Left colon (tissue), 2 donors: ENCODE data around the gene LSM14A. TPM values are rescaled to one million over a fixed set of nuclear protein-coding genes. Genes with fewer than 3 reads are reported as not detected.
"Not testable (repeated sequence)": the region's sequence is repeated elsewhere in the genome, so short reads cannot be mapped to it uniquely, and the experiment has no call there.

Source experiments
- ATAC-seq: fragments of 200-7000 bp; cut with Tn5 transposase; one replicate; pipeline ENCODE4 v1.9.1; 2020; ENCODE audit warnings: mild to moderate bottlenecking, moderate library complexity
- DNase-seq, 2 donors: peaks; one replicate each; pipeline ENCODE4 v3.0.0-alpha.2; 2020
- intact Hi-C, 2 donors: fragments of 100-400 bp; cut with DNase I in 1 of 2; cut with micrococcal nuclease in 1 of 2; formaldehyde crosslinking; loops; one replicate each; pipeline versions ENCODE4 v1.11.2 to v1.14.0; 2022; cut with DNase I, micrococcal nuclease
- total RNA-seq, 2 donors: library from RNA; stranded (reverse); fragmentation: NEBNext Ultra II Directional; extraction: Animal tissue kit (Norgen Biotek cat#: 25700); gene quantifications; one replicate each; pipeline ENCODE4 v1.2.1, GENCODE V29; 2021
- donor health status: DM: no; HTN: no; CAD: no.
- donor health status: DM: yes; HTN: yes; CAD: no.

Gene LSM14A
- total RNA-seq, 2 donors from 2014 or later: 78.2 to 79.0 TPM

DNA sequence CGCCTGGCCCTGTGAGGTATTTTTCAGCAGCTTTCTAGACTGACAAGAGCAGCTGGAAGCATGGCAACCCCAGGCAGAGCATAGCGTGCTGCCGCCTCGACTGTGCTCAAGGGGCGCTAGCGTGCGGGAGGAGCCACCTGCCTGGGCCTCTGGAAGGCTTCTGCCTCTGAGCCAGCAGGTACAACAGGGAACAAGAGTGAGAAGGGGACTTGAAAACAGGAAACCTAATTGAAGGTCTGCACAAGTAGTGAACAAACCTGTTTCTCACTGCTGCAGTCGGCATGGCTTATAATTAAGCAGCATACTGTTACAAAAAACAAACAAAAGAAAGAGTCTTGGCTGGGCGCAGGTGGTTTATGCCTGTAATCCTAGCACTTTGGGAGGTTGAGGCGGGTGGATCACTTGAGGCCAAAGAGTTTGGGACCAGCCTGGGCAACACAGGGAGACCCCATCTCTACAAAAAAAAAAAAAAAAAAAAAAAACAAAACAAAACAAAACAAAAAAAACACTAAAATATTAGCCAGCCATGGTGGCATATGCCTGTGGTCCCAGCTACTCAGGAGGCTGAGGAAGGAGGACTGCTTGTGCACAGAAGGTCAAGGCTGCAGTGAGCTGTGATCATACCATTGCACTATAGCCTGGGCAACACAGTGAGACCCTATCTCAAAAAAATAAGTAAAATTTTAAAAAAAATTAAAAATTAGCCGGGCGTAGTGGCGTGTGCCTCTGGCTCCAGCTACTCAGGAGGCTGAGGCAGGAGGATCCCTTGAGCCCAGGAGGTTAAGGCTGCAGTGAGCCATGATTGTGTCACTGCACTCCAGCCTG, 69.4 kb downstream of the LSM14A start:
- DNase-seq (peak; percentile 54 to 76), ATAC-seq (peak; percentile 93)
- intact Hi-C loops: no loop called here

DNA sequence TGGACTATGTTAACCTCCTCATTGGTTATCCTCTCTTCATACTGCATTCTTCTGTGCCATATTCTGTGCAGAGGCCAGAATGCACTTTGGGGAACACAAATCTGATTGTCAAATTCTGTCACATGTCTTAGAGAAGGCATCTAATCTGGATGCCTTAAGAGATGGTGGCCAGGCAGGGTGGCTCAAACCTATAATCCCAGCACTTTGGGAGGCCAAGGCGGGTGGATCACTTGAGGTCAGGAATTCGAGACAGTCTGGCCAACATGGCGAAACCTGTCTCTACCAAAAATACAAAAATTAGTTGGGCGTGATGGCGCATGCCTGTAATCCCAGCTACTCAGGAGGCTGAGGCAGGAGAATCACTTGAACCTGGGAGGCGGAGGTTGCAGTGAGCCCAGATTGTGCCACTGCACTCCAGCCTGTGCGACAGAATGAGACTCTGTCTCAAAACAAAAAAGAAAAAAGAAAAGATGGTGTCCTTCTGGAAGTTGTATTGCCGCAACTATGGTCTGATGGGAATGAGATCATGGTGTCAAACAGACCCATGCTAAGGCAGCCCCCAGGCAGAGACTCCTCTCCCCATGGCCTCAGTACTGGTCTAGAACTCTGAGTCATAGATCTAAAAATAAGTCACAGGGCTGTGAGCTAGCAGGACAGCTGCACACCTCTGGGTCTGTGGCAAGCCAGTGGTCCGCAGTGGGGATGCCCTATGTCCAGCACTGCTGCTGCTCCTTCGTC, 71.0 kb downstream of the LSM14A start:
- ATAC-seq, intact Hi-C loops: not testable (repeated sequence)

DNA sequence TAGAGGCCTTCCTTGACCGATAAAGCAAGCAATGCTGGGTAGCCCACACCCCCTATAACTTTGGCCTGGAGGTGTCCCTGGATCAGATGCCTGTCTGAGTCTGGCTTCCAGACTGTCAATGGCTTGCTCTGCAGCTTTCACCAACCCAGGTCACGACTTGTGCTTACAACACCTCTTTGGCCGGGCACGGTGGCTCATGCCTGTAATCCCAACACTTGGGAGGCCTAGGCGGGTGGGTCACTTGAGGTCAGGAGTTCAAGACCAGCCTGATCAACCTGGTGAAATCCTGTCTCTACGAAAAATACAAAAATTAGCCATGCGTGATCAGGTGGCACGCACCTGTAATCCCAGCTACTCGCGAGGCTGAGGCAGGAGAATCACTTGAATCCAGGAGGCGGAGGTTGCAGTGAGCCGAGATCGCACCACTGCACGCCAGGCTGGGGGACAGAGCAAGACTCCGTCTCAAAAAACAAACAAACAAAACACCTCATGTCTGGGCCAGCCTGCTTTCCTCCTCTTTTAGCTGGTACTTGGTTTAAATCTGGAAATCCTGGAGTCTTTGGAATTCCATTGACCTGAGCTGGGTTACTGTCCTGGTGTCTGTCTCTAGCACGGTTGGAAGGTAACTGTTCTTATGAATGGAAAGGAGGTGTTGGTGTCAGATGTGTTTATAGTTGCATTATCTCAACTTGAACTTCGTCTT, 71.7 kb downstream of the LSM14A start:
- intact Hi-C loops: no loop called here
- DNase-seq: no peak
- no peak for ATAC-seq

More for the DNA sequence above, 71.0 kb downstream of the LSM14A start:
- DNase-seq: not testable (repeated sequence)

DNA sequence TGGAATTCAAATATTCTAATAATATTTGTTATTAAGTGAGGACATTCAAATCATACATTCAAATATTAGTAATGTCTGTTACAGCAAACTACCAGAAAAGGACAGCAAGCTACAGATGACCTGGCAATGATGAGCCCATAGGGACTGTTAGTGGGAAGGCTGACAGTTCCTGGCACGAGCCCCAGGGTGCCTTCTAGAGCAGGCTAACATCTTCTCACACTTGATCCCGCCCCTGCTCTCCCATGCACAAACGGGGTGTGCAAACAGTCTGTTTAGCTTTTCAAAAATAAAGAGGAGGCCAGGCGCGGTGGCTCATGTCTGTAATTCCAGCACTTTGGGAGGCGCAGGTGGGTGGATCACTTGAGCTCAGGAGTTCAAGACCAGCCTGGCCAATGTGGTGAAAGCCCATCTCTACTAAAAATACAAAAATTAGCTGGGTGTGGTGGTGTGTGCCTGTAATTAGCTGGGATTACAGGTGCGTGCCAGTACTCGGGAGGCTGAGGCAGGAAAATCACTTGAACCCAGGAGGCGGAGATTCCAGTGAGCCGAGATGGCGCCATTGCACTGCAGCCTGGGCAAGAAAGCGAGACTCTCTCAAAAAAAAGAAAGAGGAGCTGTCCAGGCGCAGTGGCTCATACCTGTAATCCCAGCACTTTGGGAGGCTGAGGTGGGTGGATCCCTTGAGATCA, 72.5 kb downstream of the LSM14A start:
- DNase-seq (no peak), ATAC-seq (no peak)
- intact Hi-C loops: no loop called here

DNA sequence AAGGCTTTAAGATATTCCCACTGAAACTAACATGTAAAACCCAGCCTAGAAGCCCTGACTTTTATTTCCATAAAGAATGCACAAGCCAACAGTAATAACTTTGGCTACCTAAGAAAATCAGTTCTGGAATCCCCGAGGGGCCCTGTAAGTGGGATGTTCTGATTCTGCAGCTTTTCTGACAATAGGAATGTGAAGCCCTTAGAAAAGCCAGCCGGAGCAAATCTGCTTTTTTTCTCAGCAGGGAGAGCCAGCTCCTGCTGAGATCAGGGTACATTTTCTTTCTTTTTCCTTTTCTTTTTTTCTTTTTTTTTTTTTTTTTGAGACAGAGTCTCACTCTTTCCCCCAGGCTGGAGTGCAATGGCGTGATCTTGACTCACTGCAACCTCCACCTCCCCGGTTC, 74.0 kb downstream of the LSM14A start:
- DNase-seq (no peak), ATAC-seq (no peak)
- intact Hi-C loops: no loop called here

DNA sequence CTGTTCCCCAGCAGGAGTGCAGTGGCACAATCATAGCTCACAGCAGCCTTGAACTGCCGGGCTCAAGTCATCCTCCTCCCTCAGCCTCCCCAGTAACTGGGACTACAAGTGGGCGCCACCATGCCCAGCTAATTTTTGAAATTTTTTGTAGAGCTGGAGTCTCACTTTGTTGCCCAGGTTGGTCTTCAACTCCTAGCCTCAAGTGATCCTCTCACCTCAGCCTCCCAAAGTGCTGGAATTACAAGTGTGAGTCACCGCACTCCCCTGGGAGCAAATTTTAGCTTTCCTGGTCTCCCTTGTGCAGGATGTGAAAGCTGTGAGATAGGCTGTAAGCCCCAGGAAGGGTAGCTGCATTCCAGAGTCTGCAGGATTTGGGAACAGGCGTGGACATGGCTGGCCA, 76.6 kb downstream of the LSM14A start:
- intact Hi-C loops: no loop called here
- ATAC-seq (no peak), DNase-seq (no peak)

DNA sequence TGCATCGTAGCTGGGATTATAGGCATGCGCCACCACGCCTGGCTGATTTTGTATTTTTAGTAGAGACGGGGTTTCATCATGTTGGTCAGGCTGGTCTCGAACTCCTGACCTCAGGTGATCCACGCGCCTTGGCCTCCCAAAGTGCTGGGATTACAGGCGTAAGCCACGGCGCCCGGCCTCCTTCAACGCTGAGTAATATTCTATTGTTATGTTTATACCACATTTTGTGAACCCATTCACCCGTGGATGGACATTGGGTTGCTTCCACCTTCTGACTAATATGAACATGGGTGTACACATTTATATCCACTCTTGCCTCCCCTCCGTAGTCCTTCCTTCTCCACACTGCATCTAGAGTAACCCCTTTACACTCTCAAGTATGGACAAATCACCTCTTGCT, 80.9 kb downstream of the LSM14A start:
- DNase-seq, intact Hi-C loops, ATAC-seq: not testable (repeated sequence)

DNA sequence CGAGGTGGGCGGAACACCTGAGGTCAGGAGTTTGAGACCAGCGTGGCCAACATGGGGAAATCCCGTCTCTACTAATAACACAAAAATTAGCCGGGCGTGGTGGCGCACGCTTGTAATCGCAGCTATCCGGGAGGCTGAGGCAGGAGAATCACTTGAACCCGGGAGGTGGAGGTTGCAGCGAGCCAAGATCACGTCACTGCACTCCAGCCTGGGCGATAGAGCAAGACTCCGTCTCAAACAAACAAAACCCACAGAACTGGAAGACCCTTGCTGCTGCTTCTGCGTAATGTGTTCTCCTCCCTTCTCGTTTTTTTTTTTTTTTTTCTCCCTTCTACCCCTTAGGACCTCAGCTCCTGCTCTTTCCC, 81.4 kb downstream of the LSM14A start:
- intact Hi-C loops, ATAC-seq: not testable (repeated sequence)
- DNase-seq: peak in 1 of 2 donors; percentile 34

DNA sequence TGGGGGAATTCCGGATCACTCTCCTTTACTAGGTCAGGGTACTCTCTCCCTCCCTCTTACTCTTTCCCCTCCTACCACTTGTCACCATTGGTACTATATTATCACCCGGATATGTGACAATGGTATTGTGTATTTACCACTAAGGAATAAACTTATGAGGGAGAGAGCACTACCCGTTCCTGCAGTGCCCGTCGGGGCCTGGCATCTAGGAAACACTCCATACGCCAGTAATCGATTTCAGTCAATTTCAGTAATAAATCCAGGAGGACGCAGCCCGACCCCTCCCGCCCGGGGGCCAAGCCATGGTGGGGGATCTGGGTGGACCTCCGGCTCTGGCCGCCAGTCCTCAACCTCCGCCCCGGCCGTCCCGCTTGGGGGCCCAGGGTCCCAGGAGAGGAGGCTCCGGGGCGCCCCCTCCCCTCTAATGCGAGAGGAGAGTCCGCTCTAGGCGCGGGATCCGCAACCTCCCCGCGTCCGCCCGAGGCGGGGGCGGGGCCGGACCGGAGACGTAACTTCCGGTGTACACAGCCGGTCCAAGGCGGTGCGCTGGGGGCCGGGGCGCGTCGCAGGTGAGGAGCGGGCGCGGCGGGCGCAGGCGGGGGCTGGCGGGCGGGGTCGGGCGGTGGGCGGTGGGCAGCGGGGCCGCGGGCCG, 81.9 kb downstream of the LSM14A start, which contains the start of gene GARRE1:
Gene GARRE1, plus strand, starts transcription at position 509 of the 652 bp plus-strand sequence. CDS start 45,920 bp downstream, outside the sequence.
- DNase-seq: peak; percentile 84 to 95
- ATAC-seq: peak; percentile 93
- intact Hi-C loops: no loop called here

DNA sequence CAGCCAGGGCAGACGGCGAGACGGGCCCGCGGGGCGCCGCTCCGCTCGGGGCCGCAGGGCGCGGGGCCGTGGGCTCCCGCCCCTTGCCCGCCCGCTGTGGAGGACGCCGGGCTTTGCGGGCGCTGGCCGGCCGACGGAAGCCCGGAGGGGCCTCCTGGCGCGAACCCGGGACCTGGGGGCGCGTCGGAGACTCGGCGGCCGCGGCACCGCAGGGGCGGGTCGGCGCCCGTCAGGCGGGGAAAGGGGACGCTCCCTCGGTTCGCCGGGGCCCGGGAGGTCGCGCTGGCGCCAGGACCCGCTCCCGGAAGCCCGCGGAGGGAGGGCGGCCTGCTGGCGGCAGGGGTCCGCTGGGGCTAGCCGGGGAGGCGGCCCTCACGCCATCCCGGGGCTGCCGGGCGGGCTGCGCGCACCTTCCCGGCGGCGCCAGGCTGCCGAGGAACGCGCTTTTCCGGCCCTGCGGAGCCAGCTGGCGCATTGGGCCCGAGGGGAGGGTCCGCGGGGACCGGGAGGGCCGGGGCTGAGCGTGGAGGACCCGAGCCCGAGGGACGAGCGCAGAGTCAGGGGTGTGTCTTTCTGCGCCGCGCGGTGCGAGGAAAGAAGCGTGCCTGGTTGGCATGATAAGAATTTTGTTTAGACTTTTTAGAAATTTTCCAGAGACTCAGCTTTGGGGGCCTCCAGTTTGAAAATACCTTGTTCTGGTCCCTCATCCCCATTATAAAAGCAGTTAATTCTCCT, 82.6 kb downstream of the LSM14A start:
- ATAC-seq (peak; percentile 45), DNase-seq (peak in 1 of 2 donors; percentile 53)
- intact Hi-C loops: no loop called here

DNA sequence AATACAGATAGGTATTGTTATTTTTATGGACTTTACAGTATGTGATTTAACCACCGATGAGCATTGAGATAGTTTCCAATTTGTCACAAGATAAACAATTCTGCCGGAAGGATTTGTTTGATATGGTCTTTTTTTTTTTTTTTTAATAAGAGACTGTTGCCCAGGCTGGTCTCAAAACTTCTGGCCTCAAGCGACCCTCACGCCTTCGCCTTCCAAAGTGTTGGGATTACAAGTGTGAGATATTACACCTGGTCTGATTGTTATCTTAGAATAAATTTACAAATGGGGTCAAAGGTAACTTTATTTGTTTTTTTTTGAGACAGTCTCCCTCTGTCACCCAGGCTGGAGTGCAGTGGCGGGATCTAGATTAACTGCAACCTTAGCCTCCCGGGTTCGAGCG, 83.2 kb downstream of the LSM14A start:
- ATAC-seq (no peak), DNase-seq (no peak)
- intact Hi-C loops: no loop called here

DNA sequence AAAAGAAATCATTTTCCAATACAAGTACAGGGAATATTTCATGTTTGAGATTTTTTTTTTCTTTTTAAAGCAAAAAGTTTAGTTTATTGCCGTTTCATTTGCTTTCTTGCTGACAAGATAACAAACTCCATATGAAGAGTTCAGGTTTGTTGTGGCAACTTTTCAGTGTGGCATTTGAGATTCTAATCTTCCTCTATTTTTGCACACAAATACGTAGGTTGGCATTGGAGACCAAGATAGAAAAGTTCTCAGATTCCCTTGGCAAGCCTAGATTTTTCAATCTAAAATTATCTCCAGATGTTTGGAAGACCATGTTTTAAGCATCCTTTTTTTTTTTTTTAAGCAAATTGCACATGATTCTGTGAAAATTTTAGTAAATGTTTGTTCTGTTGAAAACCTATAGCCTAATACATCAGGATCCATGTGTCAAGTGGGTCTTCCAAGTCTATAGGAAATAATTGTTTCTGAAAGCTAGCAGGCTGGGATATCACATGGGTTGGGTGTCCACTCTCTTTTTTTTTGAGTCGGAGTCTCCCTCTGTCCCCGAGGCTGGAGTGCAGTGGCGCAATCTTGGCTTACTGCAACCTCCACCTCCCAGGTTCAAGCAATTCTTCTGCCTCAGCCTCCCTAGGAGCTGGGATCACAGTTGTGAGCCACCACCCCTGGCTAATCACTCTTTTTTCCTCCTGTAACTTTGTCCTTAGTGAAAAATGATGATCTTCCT, 84.7 kb downstream of the LSM14A start:
- no peak for DNase-seq
- no peak for ATAC-seq
- intact Hi-C loops: no loop called here

DNA sequence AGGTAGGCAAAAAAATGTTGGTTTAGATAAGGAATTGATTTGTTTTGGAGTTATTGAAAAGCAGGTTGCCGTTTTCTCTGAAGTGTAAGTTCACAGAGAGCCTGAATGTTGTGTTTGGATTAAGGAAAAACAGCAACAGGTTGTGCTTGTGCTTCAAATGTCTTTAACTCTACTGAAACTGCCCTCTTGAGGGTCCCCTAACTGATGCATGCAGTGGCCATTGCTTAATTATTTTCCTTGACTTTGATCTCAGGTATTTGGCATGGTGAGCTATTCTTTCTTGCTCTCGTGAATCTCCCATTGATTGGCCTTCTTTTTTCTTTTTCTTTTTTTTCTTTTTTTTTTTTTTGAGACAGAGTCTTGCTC, 85.2 kb downstream of the LSM14A start:
- DNase-seq (no peak), ATAC-seq (no peak)
- intact Hi-C loops: no loop called here

DNA sequence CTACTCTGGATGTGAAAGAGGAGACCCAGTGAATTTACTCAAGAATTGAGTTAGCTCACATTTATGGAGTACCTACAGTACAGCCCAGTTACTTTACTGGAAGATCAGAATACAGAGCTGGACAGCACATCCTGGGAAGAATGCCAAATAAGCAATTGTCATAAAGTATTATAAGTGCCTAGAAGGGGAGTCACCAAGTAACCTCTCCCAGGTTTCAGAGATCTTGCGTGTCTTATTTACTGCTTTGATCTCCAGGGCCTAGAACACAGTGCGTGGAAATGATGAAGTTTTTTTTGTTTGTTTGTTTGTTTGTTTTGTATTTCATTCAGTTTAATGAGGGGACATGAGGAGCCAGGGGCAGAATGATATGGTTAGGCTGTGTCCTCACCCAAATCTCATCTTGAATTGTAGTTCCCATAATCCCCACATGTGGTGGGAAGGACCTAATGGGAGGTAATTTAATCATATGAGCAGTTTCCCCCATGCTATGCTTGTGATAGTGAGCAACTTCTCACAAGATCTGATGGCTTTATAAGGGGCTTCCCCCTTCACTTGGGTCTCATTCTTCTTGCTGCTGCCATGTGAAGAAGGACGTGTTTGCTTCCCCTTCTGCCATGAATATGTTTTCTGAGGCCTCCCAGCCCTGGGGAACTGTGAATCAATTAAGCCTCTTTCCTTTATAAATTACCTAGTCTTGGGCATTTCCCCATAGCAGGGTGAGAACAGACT, 87.2 kb downstream of the LSM14A start:
- intact Hi-C loops: no loop called here
- peak; percentile 76 for ATAC-seq
- DNase-seq: no peak

DNA sequence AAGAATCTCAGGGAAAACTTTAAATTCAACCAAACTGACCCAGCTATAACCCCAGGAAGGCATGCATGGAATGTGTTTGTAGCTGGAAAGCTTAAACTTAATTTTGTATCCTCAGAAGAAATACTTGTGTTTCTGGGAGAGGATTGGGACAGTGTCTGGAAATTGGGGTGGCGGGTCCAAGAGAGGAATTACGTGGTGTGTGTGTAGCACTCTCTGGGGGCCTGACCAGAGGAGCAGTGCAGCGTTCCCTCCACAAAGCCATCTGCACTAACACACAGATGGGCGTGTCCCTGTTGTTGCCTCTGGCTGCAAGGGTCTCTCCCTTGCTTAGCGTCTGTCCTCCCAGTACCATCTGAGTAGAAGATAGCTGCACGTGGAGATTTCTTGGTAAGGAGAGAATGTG, 88.5 kb downstream of the LSM14A start:
- intact Hi-C loops: no loop called here

DNA sequence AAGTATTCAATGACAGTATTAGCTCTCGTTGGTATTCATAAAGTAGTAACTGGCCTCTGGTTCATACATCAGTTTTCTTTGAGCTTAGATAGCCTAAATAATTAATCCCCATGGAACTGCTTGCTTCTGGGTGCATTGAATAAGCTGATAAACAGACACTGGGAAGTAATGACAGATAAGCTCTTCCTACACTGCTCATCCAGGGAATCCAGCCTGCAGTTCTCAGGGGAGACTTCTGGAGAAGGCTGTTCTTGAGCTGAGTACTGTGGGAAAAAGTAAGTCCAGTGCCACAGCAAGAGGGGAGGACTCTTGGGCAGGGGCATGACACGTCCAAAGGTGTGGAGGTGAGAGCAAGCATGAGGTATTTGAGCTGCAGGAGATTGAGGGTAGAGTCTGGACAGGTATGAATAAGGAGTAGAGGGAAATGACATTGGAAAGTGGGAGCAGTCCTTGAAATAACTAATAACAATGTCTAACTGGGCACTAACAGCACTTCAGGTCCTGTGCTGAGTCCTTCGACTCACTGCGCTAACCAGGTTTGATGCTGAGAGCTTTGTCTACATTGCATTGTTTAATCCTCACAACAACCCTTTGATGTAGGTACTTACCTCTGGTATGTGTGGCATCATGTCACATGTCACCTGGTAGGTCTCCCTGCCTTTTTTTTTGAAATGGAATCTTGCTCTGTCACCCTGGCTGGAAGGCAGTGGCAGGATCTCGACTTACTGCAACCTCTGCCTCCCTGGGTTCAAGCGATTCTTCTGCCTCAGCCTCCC, 89.2 kb downstream of the LSM14A start:
- intact Hi-C loops: no loop called here
- no peak for DNase-seq
- no peak for ATAC-seq

More for the DNA sequence above, 88.5 kb downstream of the LSM14A start:
- DNase-seq: no peak
- no peak for ATAC-seq
